Right forelimb (tissue), 1 donor: Measurements from ENCODE around the gene ZDHHC24.
"Not testable (repeated sequence)": the region's sequence is repeated elsewhere in the genome, so short reads cannot be mapped to it uniquely, and the experiment has no call there.

ENCODE experiments used
- DNase-seq: peaks from one replicate; pipeline ENCODE4 v3.0.0-alpha.2; 2018

The ZDHHC24 gene

GRCh38 chr11:66545701-66546367 lies at the start of gene ZDHHC24:
Gene ZDHHC24, minus strand, starts transcription at chr11:66546048. Its CDS starts 45 bp downstream, at chr11:66546003.
- peak; percentile 95 for DNase-seq

GRCh38 chr11:66595245-66595904 lies 49.5 kb upstream of the ZDHHC24 start:
- DNase-seq: no peak

- no peak for DNase-seq
Observed at GRCh38 chr11:66593650-66594049, 47.8 kb upstream of the ZDHHC24 start.

- DNase-seq: no peak
Observed at GRCh38 chr11:66593303-66593635, 47.4 kb upstream of the ZDHHC24 start.

- DNase-seq: peak; percentile 98
Observed at GRCh38 chr11:66592457-66593302, 46.8 kb upstream of the ZDHHC24 start, which contains the start of the genes CCDC87 and CCS. Gene CCDC87, minus strand, starts transcription at chr11:66593063. Its CDS starts 48 bp downstream, at chr11:66593015. Gene CCS, plus strand, starts transcription at chr11:66593185. Its CDS starts 77 bp downstream, at chr11:66593262.

- no peak for DNase-seq
Observed at GRCh38 chr11:66591175-66591574, 45.3 kb upstream of the ZDHHC24 start.

GRCh38 chr11:66589996-66590675 lies 44.3 kb upstream of the ZDHHC24 start:
- DNase-seq: no peak

- not testable (repeated sequence) for DNase-seq
Observed at GRCh38 chr11:66589315-66589714, 43.5 kb upstream of the ZDHHC24 start.

- DNase-seq: no peak
Observed at GRCh38 chr11:66586136-66586535, 40.3 kb upstream of the ZDHHC24 start.

GRCh38 chr11:66585447-66585846 lies 39.6 kb upstream of the ZDHHC24 start:
- not testable (repeated sequence) for DNase-seq

GRCh38 chr11:66582565-66583147 lies 36.8 kb upstream of the ZDHHC24 start:
- not testable (repeated sequence) for DNase-seq

- no peak for DNase-seq
Observed at GRCh38 chr11:66581261-66581660, 35.4 kb upstream of the ZDHHC24 start.

- no peak for DNase-seq
Observed at GRCh38 chr11:66580803-66581202, 35.0 kb upstream of the ZDHHC24 start.

- peak; percentile 87 for DNase-seq
Observed at GRCh38 chr11:66579017-66579606, 33.3 kb upstream of the ZDHHC24 start.

GRCh38 chr11:66570850-66571180 lies 25.0 kb upstream of the ZDHHC24 start:
- no peak for DNase-seq

GRCh38 chr11:66570079-66570849 lies 24.4 kb upstream of the ZDHHC24 start:
- no peak for DNase-seq

- DNase-seq: no peak
Observed at GRCh38 chr11:66569076-66569475, 23.2 kb upstream of the ZDHHC24 start.

- peak; percentile 85 for DNase-seq
Observed at GRCh38 chr11:66568124-66568916, 22.5 kb upstream of the ZDHHC24 start, which contains the start of gene CTSF. Gene CTSF, minus strand, starts transcription at chr11:66568606. Its CDS starts 120 bp downstream, at chr11:66568486.

- no peak for DNase-seq
Observed at GRCh38 chr11:66567787-66568123, 21.9 kb upstream of the ZDHHC24 start.

GRCh38 chr11:66566221-66566620 lies 20.4 kb upstream of the ZDHHC24 start:
- no peak for DNase-seq

- no peak for DNase-seq
Observed at GRCh38 chr11:66564984-66565383, 19.1 kb upstream of the ZDHHC24 start.
